PC-9 (cell line): Measurements from ENCODE around the gene GSN.

Experiments used
- CTCF ChIP-seq: fragments of 200-600 bp; sonication (generic); conservative IDR thresholded peaks from 2 replicates; pipeline ENCODE4 v1.6.1; 2017; ENCODE audit warnings: mixed run types, antibody characterized with exemption, mild to moderate bottlenecking, moderate library complexity
- EZH2 ChIP-seq: fragments of 200-600 bp; sonication (generic); IDR thresholded peaks from 2 replicates; pipeline ENCODE4 v1.8.0; 2017; ENCODE audit warnings: antibody characterized with exemption, low read depth

GRCh38 chr9:121331549-121331948 lies 63.6 kb downstream of the GSN start:
- TF ChIP-seq EZH2 (no peak), CTCF (no peak)
